ENCODE results near the gene KLHDC7B.
"Not testable (repeated sequence)": the region's sequence is repeated elsewhere in the genome, so short reads cannot be mapped to it uniquely, and the experiment has no call there.

The KLHDC7B gene

GRCh38 chr22:50516068-50516467, 29.6 kb upstream of the KLHDC7B start:
- no peak for TF ChIP-seq CTCF (IDR thresholded peaks at IDR 0.05; ENCODE audit: insufficient read depth, low read length, missing control alignments)
- H3K4me3 ChIP-seq (ENCODE audit: low read depth, low read length), result no peak overlapping the region
- CTCF ChIA-PET, result interaction anchor here (2.9 kb wide), 1 partner anchor 9 kb away, joined by 18 read pairs; the partner anchor contains the start of gene SCO2
- DNase-seq (ENCODE audit: low read depth, low spot score), result no peak
- POLR2A ChIA-PET, result interaction anchor here (0.9 kb wide), 1 partner anchor 10 kb away, joined by 3 read pairs; the partner anchor contains the start of gene SCO2

- no peak for DNase-seq (ENCODE audit: low read depth, low spot score)
- ChIA-PET CTCF (interaction anchor here (1.0 kb wide), 1 partner anchor 9 kb away, joined by 4 read pairs; the partner anchor contains the start of gene SCO2), POLR2A (no interaction called here)
- TF ChIP-seq CTCF (IDR thresholded peaks at IDR 0.05; ENCODE audit: insufficient read depth, low read length, missing control alignments), result no peak
- no peak overlapping the region for H3K4me3 ChIP-seq (ENCODE audit: low read depth, low read length)
Measured at GRCh38 chr22:50516891-50517290, 28.8 kb upstream of the KLHDC7B start.

- no peak for DNase-seq (ENCODE audit: low read depth, low spot score)
- CTCF ChIA-PET, result interaction anchor here (1.0 kb wide), 1 partner anchor 8 kb away, joined by 4 read pairs; the partner anchor contains the start of gene SCO2
- no peak for TF ChIP-seq CTCF (IDR thresholded peaks at IDR 0.05; ENCODE audit: insufficient read depth, low read length, missing control alignments)
- H3K4me3 ChIP-seq (ENCODE audit: low read depth, low read length), result no peak overlapping the region
- POLR2A ChIA-PET, result no interaction called here
Measured at GRCh38 chr22:50517495-50518260, 28.0 kb upstream of the KLHDC7B start.

GRCh38 chr22:50518606-50519005, 27.1 kb upstream of the KLHDC7B start:
- TF ChIP-seq CTCF (IDR thresholded peaks at IDR 0.05; ENCODE audit: insufficient read depth, low read length, missing control alignments), result no peak
- H3K4me3 ChIP-seq (ENCODE audit: low read depth, low read length), result no peak overlapping the region
- POLR2A ChIA-PET, result no interaction called here
- no peak for DNase-seq (ENCODE audit: low read depth, low spot score)
- CTCF ChIA-PET, result interaction anchor here (0.9 kb wide), 1 partner anchor 15 kb away, joined by 3 read pairs; no protein-coding TSS in a partner anchor

GRCh38 chr22:50519151-50519550, 26.5 kb upstream of the KLHDC7B start:
- CTCF ChIA-PET, result interaction anchor here (0.9 kb wide), 1 partner anchor 16 kb away, joined by 3 read pairs; no protein-coding TSS in a partner anchor
- POLR2A ChIA-PET, result no interaction called here
- H3K4me3 ChIP-seq (ENCODE audit: low read depth, low read length), result no peak overlapping the region
- DNase-seq (ENCODE audit: low read depth, low spot score), result no peak
- TF ChIP-seq CTCF (IDR thresholded peaks at IDR 0.05; ENCODE audit: insufficient read depth, low read length, missing control alignments), result no peak

GRCh38 chr22:50520184-50520583, 25.5 kb upstream of the KLHDC7B start:
- POLR2A ChIA-PET, result not testable (repeated sequence)

More at GRCh38 chr22:50520184-50520583, 25.5 kb upstream of the KLHDC7B start:
- not testable (repeated sequence) for DNase-seq (ENCODE audit: low read depth, low spot score); H3K4me3 ChIP-seq (ENCODE audit: low read depth, low read length)
- CTCF ChIA-PET, result interaction anchor here (0.7 kb wide), 1 partner anchor 10 kb away, joined by 3 read pairs; no protein-coding TSS in a partner anchor

Data from AG04449 (cell line).